ENCODE data around the gene TLE4.

TLE4 gene

DNA sequence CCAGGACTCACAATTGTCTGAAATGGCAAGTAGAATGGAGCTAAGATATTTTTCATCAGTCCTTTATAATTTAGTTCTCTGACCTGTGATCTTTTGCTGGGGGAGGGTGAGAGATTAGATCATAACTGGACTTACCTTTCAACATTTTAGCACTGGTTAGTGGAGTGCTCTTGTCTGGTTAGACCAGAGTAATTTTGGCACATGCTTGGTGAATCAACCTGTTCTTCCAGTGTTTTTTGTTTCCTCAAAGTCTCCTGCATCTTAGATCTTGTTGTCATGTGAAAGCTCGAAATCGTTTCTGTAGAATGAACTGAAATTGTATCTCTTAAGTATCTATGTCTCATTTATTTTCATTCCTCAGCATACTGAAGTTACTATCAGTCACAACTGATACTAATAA is 122.4 kb downstream of the TLE4 start:
- no peak for DNase-seq

DNA sequence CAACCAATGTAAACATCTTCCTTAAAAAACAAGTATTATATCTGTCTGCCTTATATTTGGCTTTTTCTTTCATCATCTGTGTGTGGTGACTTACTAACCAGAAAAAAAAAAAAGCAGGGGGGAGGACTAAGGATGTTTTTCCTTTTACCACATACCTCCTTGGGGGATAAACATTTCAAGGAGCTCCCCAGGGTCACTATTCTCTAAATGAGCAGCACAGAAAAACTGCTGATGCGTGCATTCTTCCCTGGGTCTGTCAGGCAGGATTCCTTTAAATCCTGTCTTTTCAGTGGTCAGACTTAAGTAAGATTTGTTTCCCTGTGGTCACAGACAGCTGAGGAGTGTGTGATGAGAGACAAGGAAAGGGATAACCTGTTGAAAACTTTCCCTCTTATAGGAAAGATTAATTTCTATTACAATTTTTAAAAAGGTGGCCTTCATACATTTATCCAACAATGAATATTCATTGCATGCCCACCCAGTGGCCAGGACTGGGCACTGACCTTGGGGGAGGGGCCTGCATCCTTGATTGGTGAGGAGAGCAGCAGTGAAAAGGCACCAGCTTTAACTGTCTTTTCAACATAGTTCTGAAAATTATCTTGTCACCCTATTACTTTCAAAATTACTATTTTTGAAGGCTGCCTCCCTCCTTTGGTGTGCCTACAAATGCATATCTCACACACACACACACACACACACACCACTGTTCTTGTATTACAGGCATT is 123.1 kb downstream of the TLE4 start:
- no peak for DNase-seq

DNA sequence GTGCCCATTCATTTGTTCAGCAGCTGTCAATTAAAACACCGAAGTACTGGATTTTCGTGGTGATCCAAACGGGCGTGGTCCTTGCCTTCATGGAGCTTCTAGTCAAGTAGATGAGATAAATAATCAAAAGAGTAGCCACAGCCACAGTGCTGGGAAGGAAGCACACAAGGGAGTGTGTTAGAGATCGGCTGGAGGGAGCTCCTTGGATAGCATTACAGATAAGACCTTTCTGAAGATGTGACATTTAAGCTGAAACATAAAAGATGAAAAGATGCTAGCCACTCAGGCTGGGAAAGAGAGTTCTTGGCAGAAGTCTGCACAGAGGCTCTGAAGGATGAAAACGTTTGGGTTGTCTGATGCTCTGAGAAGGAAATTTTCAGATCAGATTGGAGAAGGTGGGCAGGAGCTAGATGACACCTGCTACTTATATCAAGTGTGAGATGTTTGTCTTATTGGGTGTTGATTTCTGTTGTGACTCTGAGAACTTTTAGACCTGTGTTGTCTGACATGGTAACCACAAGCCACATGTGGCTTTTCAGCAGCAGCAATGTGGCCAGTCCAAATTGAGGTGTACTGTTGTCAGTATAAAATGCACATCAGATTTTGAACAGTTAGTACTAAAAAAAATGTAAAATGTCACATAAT is 123.9 kb downstream of the TLE4 start:
- DNase-seq, result no peak

DNA sequence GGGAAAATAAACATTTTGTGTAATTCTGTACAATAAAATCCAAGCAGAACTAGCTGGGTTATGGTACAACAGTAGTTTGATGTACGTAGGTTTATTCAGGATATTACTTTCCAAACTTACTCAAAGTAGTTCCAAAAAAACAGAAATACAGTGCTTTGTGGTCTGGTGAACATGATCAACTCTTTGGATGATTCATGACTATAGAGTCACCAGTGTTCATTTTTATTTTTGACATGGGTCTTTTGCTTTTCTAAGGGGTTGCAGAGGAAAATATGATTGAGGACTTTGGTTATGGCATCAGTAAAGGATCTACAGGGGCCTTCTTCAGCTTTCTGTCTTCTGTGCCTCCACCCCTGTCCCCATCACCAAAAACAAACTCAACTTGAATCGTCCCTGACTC is 127.2 kb downstream of the TLE4 start:
- DNase-seq, result no peak

DNA sequence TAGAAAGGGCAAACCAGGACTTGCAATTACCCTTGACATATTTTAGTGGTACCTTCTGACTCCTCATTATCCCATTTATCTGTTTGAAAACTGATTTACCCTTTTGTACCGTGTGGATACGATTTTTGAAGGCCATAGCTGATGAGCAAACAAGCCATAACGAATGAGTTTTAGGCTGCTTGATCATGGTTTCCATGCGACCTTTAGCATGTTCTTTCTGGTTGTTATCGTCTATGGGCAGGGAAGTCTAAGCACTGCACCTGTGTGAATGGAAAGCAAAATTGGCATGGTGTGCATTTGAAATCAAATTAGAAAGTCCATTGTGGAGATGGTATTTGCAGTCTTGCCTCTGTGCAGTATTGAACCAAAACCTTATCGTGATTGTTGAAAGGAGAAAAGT is 127.7 kb downstream of the TLE4 start:
- DNase-seq, result no peak

DNA sequence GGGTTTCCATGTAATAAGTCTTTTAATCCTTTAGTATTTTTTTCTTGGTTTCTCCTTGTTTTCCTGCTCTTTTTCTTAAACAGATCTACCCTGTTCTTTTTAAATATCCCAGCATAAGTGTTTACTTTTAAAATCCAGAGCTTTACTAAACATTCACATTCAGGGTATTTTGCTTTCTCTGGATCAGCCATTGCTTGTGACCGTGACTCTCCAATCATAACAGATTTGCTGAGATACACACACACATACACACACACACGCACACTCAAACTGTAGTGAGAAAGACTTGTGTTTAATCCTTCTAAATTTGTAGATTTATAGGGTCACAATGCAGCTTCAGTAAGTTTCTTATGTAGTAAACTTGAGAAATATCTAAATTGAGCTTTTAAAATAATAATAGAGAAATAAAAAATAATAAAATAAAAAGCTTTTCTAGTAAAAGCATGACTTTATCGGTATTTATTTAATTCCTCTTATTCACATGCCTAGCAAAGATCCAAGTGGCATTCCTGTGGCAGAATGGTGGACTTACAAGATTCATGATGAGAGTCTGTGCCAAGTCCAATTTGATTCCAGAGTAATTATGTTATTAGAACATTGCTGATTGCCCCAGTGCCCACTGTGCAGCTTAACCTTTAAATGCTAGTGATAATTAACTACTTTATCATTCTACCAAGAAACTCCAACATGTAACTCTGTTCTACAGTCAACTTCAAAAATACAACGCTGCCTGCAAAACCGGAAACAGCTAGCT is 129.0 kb downstream of the TLE4 start:
- DNase-seq, result no peak

DNA sequence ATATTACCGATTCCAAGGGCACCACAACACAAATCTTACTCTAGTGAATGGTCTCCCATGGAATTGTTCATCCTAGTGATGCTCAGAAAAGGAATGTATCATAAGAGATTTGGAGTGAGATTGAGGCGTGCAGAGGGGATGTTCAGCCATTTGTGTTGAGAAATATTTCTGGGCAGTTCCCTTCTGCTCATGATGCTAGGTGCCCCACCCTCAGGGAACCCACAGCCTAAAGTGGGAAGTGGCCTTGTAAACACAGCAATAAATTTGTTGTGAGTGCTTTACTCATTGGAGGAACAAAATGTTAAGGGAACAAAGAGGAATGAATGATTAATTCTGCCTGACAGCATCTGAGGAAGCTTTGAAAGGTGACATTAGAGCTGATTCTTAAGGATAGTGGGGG is 129.9 kb downstream of the TLE4 start:
- no peak for DNase-seq

DNA sequence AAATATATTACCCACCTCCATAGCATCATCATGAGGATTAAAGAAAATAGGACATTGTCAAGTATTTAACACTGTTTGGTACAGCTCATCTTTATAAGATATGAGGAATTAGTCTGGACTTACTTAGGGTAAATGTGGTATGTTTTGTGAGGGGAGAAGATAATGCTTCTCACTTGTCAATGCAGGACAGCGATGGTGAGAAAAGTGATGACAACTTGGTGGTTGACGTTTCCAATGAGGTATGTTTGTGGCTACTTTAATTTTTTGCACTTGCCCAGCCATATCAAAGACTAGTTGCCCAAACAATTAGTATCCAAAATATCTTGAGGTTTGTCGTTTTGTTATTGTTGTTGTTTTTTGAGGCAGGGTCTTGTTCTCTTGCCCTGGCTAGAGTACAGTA is 133.9 kb downstream of the TLE4 start:
- no peak for DNase-seq

DNA sequence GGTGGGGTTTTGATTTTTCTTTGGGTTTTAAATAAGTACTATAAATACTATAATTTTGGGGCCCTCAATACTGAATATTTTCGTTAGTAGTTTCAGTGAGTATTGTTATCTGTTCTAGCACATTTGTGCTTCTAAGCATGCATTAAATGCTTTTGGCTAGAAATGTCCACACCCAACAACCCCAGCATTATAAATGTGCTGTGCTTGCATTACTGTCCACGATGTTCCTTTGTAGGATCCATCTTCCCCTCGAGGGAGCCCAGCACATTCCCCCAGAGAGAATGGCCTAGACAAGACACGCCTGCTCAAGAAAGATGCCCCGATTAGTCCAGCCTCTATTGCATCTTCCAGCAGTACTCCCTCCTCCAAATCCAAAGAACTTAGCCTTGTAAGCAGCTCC is 134.7 kb downstream of the TLE4 start:
- no peak for DNase-seq

DNA sequence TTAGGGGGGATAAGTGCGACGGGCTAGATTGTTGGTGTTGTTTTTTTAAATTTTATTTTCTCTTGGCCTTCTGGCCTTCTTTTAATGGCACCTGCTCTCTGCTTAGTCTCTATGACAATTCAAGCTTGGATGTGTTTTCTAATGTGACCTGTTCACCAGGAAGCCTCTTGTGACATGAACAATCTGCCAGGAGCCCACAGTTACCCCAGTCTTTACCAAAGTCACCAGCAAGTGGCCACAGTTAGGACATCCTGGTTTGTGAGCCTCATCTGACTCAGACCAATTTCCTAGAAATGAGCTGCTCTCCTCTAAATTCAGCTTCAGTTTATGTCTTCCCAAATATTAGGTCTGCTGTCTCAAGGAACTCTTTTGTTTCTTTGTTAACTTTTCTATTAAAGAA is 135.8 kb downstream of the TLE4 start:
- no peak for DNase-seq

DNA sequence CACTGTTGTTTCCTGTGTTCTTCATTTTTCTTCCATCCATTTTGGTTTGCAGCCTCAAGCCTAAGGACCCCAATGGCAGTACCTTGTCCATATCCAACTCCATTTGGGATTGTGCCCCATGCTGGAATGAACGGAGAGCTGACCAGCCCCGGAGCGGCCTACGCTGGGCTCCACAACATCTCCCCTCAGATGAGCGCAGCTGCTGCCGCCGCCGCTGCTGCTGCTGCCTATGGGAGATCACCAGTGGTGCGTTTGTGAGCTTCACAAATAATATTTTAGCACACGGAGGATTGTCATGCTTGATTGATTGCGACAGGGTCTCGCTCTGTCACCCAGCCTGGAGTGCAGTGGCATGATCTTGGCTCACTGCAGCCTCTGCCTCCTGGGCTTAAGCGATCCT is 136.8 kb downstream of the TLE4 start:
- DNase-seq, result no peak

DNA sequence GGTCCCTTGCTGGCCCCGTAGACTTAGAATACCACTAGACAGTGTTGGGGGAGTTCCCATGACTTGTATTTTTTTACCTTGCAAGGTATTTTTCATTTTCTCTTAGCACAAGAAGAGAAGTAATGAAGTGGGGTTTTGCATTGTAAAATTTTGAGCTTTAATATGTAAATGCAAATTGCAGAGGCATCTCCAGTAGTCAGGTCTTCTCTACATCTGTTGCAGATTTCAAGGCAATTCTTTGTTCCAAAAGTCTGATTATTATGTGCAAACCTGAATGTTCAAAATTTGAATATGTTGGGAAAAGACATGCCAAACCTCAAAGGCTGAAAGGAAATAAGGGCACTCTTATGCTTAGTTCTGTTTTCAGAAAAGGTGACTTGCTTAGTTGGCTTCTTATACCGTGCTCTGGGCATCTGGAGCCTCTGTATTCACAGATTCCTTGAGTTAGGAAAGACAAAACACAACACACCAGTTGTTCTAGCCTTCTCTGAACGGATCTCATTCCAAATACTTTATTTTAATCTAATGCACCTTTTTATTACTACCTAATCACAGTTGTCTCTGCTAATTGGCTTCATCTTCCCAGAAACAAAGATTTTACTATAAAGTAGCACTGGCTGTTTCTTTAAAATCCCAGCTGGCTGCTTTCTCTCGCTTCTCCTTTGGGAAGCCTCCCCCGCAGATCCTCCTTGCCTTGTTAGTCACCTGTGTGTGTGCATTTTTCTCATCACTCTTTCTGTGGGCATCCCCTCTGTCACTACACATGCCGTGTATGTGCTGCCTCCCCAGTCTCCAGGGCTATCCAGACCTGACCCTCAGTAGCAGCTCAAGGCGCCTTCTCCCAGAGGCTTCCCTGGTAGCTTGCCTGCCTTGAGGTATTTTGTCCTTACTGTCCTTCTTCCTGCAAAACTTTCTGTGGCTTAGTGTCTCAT is 138.2 kb downstream of the TLE4 start:
- no peak for DNase-seq

DNA sequence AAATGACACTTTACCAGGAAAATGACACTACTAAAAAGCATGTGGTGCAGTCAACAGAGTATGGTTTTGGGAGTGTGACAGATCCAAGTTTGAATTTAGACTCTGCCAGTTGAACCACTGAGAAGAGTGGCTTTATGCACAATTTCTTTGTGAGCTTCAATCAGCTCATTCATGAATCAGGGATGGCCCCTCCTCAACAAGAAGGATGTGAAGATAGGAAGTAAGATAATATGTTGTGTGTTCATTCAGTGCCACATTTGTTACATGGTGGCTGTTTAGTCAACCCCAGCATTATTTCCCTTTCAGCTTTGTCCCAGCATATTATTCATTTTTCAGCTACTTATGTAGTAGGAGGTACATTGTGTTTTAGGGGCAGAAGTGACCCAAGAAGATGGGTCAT is 140.1 kb downstream of the TLE4 start:
- no peak for DNase-seq

DNA sequence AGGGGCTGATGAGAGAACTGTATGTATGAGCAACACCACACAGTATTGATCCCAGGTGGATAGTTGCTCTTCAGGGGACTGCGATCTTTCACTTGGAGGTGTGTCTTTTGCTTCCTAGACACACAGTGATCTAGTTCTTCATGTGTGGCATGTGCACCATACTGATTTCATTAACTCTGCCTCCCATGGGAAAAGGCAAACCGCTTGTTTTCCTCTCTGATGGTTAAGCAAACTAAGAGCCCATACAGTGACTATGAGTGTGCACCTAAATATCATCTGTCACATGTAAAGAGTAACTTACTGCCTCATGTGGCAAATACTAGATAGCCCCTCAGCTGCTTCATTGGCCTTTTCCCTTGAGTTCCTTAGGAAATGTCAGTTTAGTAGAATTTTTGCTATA is 147.3 kb downstream of the TLE4 start:
- DNase-seq, result no peak

DNA sequence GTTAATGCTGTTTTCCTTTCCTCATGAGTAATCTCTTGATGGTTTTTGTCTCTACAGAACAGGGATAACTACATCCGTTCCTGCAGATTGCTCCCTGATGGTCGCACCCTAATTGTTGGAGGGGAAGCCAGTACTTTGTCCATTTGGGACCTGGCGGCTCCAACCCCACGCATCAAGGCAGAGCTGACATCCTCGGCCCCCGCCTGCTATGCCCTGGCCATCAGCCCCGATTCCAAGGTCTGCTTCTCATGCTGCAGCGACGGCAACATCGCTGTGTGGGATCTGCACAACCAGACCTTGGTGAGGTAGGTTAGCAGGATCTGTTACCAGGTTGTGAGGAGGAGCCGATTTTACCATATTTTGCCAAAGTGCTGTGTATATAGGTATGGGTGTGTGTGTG is 148.2 kb downstream of the TLE4 start:
- no peak for DNase-seq

DNA sequence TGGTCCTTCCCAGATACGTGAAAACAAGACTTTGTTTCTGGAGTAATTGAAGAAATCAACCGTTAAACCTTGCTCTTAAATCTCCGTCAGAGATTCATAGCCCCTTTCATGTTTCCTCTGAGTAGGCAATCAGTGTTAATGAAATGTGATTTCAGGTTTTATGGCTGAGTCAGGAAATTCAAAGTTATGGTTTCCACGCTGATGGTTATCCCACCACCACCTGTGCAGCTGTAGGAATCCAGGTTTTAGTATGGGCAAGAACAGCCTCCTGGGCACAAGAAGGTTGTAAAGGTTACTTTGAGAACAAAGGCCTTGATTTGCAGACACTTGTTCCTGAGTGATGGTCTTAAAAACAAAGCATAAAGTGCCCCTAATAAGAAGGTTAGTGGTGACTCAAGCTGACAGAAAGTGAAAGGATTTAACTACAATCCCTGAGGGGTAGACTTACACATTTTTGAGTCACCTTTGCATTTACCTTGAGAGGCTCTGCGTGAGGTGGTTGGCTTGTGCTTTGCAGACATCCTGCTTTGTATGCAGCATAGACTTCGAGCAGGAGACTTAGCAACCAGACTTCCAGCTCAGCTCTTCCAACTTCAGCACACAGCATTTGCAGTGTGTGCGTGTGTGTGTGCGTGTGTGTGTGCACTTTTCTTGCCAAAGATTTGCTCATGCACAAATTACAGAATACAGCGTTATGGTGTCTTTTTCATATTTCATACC is 159.6 kb downstream of the TLE4 start:
- no peak for DNase-seq

DNA sequence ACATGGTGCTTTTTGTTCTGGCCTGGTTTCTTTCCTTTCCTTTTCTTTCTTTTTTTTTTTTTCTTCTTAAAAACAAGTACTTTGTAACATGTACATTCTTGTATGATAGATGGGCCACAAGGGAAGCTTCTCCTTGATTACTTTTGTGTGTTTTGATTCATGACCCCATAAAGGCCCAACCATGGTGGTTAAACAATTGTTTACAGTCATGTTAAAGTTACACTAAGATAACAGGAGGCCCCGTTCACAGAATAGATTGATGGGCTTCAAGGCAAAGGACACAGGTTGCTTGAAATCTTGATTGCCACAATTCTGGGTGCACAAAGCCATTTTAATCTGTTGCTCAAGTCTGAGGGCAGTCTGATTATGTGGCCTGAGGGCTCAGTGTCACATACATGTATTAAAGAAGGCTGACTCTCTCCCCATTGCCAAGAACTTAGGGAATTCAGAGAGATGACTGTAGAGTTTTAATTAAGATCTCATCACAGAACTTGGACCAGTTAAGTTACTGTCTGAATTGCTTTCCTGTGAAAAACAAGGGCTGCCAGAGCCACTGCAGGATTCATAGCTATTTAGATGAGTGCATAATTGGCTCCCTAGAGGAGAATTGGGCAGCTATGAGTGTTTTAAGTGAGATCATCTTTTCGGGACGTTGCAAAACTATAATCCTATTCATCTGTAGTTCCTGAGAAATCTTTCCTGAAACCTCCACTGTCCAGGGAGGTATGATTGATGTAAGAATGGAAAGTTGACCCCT is 163.4 kb downstream of the TLE4 start:
- no peak for DNase-seq

DNA sequence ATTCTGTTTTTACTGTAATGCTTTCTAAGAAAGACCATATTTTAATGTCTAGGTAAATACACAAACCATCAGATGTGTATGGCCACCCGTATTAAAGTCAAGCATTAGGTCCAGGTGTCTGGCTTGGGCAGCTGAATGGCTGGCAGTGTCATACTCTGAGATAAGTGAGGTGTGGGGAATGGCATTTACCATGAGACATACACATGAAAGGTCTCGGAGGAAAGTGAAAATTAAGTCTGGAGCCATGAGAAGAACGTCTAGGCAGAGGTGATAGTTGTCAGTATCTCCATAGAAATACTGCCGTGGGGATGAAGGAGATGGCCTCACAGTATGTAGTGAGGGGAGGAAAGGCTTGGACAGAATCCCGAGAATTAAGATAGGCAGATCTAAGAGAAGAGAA is 164.3 kb downstream of the TLE4 start:
- DNase-seq, result no peak

DNA sequence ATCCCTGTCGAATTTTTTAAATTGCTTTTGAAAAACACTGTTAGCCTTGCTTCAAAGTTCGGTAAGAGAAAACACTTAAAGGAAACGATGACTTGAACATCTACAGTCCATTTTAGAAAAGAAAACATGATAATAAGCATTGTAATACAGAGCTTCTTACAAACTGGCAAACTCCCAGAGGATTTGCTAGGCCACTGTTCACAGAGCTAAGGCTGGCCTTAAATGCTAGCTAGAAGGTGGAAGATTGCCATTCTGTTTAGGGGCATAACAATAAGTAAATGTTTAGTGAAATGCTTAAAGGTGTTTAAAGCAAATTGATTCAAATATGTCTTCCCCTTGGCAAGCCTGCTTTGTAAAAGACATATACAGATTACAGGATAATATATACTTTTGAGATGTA is 169.6 kb downstream of the TLE4 start:
- DNase-seq, result no peak

DNA sequence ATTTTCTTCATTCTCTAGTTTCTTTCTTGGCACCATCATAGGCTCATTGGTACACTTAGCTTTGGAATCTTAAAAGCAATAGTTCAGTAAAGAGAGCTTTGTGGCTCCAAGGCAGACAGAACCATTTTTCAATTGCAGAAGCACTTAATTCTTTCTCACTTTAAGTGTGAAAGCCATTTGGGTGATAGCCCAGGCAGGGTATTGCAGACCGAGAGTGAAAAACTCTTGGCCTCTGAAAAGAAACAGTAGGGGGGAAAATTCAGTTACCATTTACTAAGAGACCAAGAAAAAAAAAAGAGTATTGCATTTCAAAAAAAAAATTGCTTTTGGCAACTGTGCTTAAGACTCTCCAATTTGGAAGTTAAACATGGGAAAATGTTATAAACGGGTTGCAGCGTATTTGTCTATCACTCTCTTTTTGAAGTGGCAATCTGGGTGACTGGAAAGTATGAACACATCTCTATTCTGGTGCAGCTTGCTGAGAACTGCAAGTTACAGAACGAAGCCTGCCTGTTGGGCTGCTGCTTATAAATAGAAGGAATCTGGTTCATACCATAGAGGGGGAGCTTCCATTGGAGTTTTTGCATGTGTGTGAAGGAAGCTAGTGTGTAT is 170.5 kb downstream of the TLE4 start:
- no peak for DNase-seq

DNA sequence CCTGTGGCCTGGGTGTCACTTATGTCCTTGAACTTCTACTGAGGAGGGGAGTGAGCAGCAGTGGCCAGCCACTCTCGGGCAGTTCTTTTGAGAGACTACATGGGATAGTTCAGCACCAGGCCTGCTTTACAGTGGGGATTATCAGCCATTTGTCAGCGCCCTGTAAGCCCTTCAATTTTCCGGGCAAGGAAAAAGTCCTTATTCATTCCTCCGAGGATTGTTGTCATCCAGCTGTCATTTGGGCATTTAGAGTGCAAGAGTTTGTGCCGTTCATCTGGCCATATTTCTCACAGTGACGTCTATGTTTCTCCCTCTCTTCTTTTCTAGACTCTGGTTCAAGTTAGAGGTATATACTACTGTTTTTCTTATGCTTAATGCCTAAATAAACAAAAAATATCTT is 172.8 kb downstream of the TLE4 start:
- DNase-seq, result no peak
